MCF 10A (cell line): ENCODE data around the gene TMEM132E. TPM values are rescaled to one million over a fixed set of nuclear protein-coding genes. Genes with fewer than 3 reads are reported as not detected.

Source experiments
- BruUV-seq: library from RNA; stranded (reverse); fragments of 400-500 nt; replicated peaks from 2 replicates; lab custom pipeline; 2021; lab: Mats Ljungman, UMichigan
- CTCF ChIA-PET: fragments of 300-600 bp; sonication (Branson Sonifier 250); formaldehyde crosslinking; extraction: SDS; loops from one replicate; lab custom pipeline; 2021; ENCODE audit warnings: antibody characterized with exemption, inconsistent platforms; lab: Yijun Ruan, JAX
- POLR2A ChIA-PET: fragments of 300-600, 350-650 bp; sonication (Branson Sonifier 250); formaldehyde crosslinking; extraction: SDS; loops from one replicate; lab custom pipeline; 2020; ENCODE audit warnings: antibody characterized with exemption, inconsistent platforms; lab: Yijun Ruan, JAX
- DNase-seq: peaks from one replicate; pipeline ENCODE4 v3.0.0-alpha.2; 2018; ENCODE audit not compliant: unreplicated experiment
- H3K27ac Mint-ChIP-seq: one replicate; pipeline ENCODE4 v1.8.0; 2022; ENCODE audit warnings: mild to moderate bottlenecking, low read depth, mixed read lengths; ENCODE audit not compliant: unreplicated experiment
- H3K27me3 Mint-ChIP-seq: one replicate; pipeline ENCODE4 v1.8.0; 2022; ENCODE audit warnings: mixed read lengths; ENCODE audit not compliant: insufficient read depth, unreplicated experiment
- H3K36me3 Mint-ChIP-seq: one replicate; pipeline ENCODE4 v1.8.0; 2022; ENCODE audit warnings: mild to moderate bottlenecking, moderate library complexity, mixed read lengths; ENCODE audit not compliant: insufficient read depth, unreplicated experiment
- H3K4me1 Mint-ChIP-seq: one replicate; pipeline ENCODE4 v1.8.0; 2022; ENCODE audit warnings: mixed read lengths; ENCODE audit not compliant: insufficient read depth, unreplicated experiment
- H3K4me3 Mint-ChIP-seq: one replicate; pipeline ENCODE4 v1.8.0; 2022; ENCODE audit warnings: mild to moderate bottlenecking, moderate library complexity, mixed read lengths; ENCODE audit not compliant: unreplicated experiment
- H3K9me3 Mint-ChIP-seq: one replicate; pipeline ENCODE4 v1.8.0; 2022; ENCODE audit warnings: mixed read lengths; ENCODE audit not compliant: unreplicated experiment
- CTCF ChIP-seq: fragments of 200-600 bp; IDR thresholded peaks from one replicate; pipeline ENCODE4 v1.8.0; 2022; ENCODE audit warnings: antibody characterized with exemption, mild to moderate bottlenecking; ENCODE audit not compliant: unreplicated experiment
- intact Hi-C: fragments of 100-400 bp; cut with micrococcal nuclease; formaldehyde crosslinking; loops from 2 replicates; pipeline ENCODE4 v1.14.1; 2022
- total RNA-seq: library from RNA; stranded (reverse); gene quantifications from 2 replicates; pipeline ENCODE4 v1.2.3, GENCODE V29; 2022

The TMEM132E gene
- total RNA-seq, 1 experiment from 2014 or later = not detected

- no peak overlapping the region for H3K27ac Mint-ChIP-seq
- POLR2A ChIA-PET = no interaction called here
- peaks cover 7% of the 10 kb centered on the region for H3K9me3 Mint-ChIP-seq
- TF ChIP-seq CTCF = no peak
- H3K27me3 Mint-ChIP-seq = no peaks in the 10 kb centered on the region
- BruUV-seq = no TSS peak
- H3K36me3 Mint-ChIP-seq = no peaks in the 10 kb centered on the region
- H3K4me1 Mint-ChIP-seq = no peaks in the 10 kb centered on the region
- no peak for DNase-seq
- no peak overlapping the region for H3K4me3 Mint-ChIP-seq
- intact Hi-C loops = no loop called here
- CTCF ChIA-PET = interaction anchor here (0.6 to 1.9 kb wide), 3 partner anchors 13 to 651 kb away, joined by 3 to 6 read pairs (median 3); no protein-coding TSS in a partner anchor
Measured at GRCh38 chr17:34556384-34556783, 23.0 kb upstream of the TMEM132E start.

GRCh38 chr17:34556931-34557330, 22.5 kb upstream of the TMEM132E start:
- ChIA-PET POLR2A (interaction anchor here (0.7 kb wide), 1 partner anchor 1163 kb away, joined by 3 read pairs; no protein-coding TSS in a partner anchor), CTCF (interaction anchor here (0.6 to 1.9 kb wide), 2 partner anchors 13 to 650 kb away, joined by 3 to 6 read pairs; no protein-coding TSS in a partner anchor)
- Mint-ChIP-seq H3K27me3 (no peaks in the 10 kb centered on the region), H3K4me1 (no peaks in the 10 kb centered on the region), H3K4me3 (no peak overlapping the region), H3K9me3 (peaks cover 7% of the 10 kb centered on the region), H3K36me3 (no peaks in the 10 kb centered on the region), H3K27ac (no peak overlapping the region)
- TF ChIP-seq CTCF = no peak
- BruUV-seq = no TSS peak
- no peak for DNase-seq
- intact Hi-C loops = no loop called here

- no peak overlapping the region for H3K4me3 Mint-ChIP-seq
- no peaks in the 10 kb centered on the region for H3K9me3 Mint-ChIP-seq
- no peaks in the 10 kb centered on the region for H3K36me3 Mint-ChIP-seq
- no peaks in the 10 kb centered on the region for H3K4me1 Mint-ChIP-seq
- TF ChIP-seq CTCF = no peak
- intact Hi-C loops = no loop called here
- CTCF ChIA-PET = interaction anchor here (0.7 kb wide), 1 partner anchor 169 kb away, joined by 3 read pairs; no protein-coding TSS in a partner anchor
- BruUV-seq = no TSS peak
- H3K27ac Mint-ChIP-seq = no peak overlapping the region
- no peak for DNase-seq
- H3K27me3 Mint-ChIP-seq = no peaks in the 10 kb centered on the region
- POLR2A ChIA-PET = interaction anchor here (1.5 kb wide), 1 partner anchor 11 kb away, joined by 3 read pairs; no protein-coding TSS in a partner anchor
Measured at GRCh38 chr17:34561328-34561727, 18.1 kb upstream of the TMEM132E start.

GRCh38 chr17:34562387-34562786, 17.0 kb upstream of the TMEM132E start:
- no peak for TF ChIP-seq CTCF
- no TSS peak for BruUV-seq
- Mint-ChIP-seq H3K9me3 (no peaks in the 10 kb centered on the region), H3K36me3 (no peaks in the 10 kb centered on the region), H3K27ac (no peak overlapping the region), H3K4me1 (no peaks in the 10 kb centered on the region), H3K27me3 (no peaks in the 10 kb centered on the region), H3K4me3 (no peak overlapping the region)
- POLR2A ChIA-PET = no interaction called here
- DNase-seq = no peak
- CTCF ChIA-PET = interaction anchor here (0.6 kb wide), 1 partner anchor 1824 kb away, joined by 4 read pairs; no protein-coding TSS in a partner anchor
- intact Hi-C loops = no loop called here
